ENCODE measurements around the gene NTN3. TPM values are rescaled to one million over a fixed set of nuclear protein-coding genes. Genes with fewer than 3 reads are reported as not detected.

Gene NTN3
- total and polyA plus RNA-seq, 10 donors: 0.03 to 0.28 (median 0.13) TPM; not detected in 5

- Histone ChIP-seq H3K9me3 (no peaks in the 10 kb centered on the region), H3K27me3 (replicated peaks in 1 of 7) (no peaks in the 10 kb centered on the region), H3K4me3 (no peak overlapping the region), H3K27ac (no peak overlapping the region), H3K4me1 (peaks cover 7 to 61% (median 28%) of the 10 kb centered on the region in 6 donors), H3K36me3 (peaks cover 0 to 18% (median 0%) of the 10 kb centered on the region in 6 donors)
- TF ChIP-seq POLR2AphosphoS5 (IDR thresholded peaks at IDR 0.05): no peak
- no peak for TF ChIP-seq POLR2A (IDR thresholded peaks at IDR 0.05)
- no peak for TF ChIP-seq CTCF (IDR thresholded peaks at IDR 0.05 in 8 of 11, conservative IDR thresholded peaks at IDR 0.05 in 3 of 11)
- intact Hi-C loops (cut with DNase I; ENCODE audit: low total_unique reads): no loop called here
- WGBS, 5 donors: 90 to 95% (median 93%) methylated on average over 15 to 16 of the region's 16 CpGs
- DNase-seq: no peak
Observed at GRCh38 chr16:2483939-2484897, 13.1 kb downstream of the NTN3 start.

GRCh38 chr16:2484898-2485508, 13.9 kb downstream of the NTN3 start:
- no peaks in the 10 kb centered on the region for H3K27me3 ChIP-seq (replicated peaks in 1 of 7)

GRCh38 chr16:2485811-2486507, 14.9 kb downstream of the NTN3 start:
- WGBS, 5 donors: 59 to 70% (median 60%) methylated on average over 24 to 33 of the region's 33 CpGs

More at GRCh38 chr16:2484898-2485508, 13.9 kb downstream of the NTN3 start:
- TF ChIP-seq POLR2A (IDR thresholded peaks at IDR 0.05): no peak
- TF ChIP-seq POLR2AphosphoS5 (IDR thresholded peaks at IDR 0.05): no peak
- TF ChIP-seq CTCF (IDR thresholded peaks at IDR 0.05 in 8 of 11, conservative IDR thresholded peaks at IDR 0.05 in 3 of 11): no peak
- H3K36me3 ChIP-seq: peaks cover 0 to 19% (median 0%) of the 10 kb centered on the region in 6 donors
- H3K4me1 ChIP-seq: peaks cover 7 to 61% (median 28%) of the 10 kb centered on the region in 6 donors
- DNase-seq: no peak
- intact Hi-C loops (cut with DNase I; ENCODE audit: low total_unique reads): no loop called here
- no peaks in the 10 kb centered on the region for H3K9me3 ChIP-seq
- WGBS, 5 donors: 85 to 90% (median 88%) methylated on average over 13 of the region's 13 CpGs
- H3K4me3 ChIP-seq: no peak overlapping the region
- H3K27ac ChIP-seq: no peak overlapping the region

More at GRCh38 chr16:2485811-2486507, 14.9 kb downstream of the NTN3 start:
- peaks cover 0 to 20% (median 0%) of the 10 kb centered on the region in 6 donors for H3K36me3 ChIP-seq
- peak in 2 of 3 donors; percentile 13 to 21 for TF ChIP-seq POLR2AphosphoS5 (IDR thresholded peaks at IDR 0.05)
- no peak for TF ChIP-seq CTCF (IDR thresholded peaks at IDR 0.05 in 8 of 11, conservative IDR thresholded peaks at IDR 0.05 in 3 of 11)
- no peak overlapping the region for H3K4me3 ChIP-seq
- peak overlapping the region in 2 of 8 donors; percentile 38 to 57 for H3K27ac ChIP-seq
- DNase-seq: no peak
- H3K27me3 ChIP-seq (replicated peaks in 1 of 7): no peaks in the 10 kb centered on the region
- no peaks in the 10 kb centered on the region for H3K9me3 ChIP-seq
- H3K4me1 ChIP-seq: peaks cover 7 to 61% (median 28%) of the 10 kb centered on the region in 6 donors
- intact Hi-C loops (cut with DNase I; ENCODE audit: low total_unique reads): no loop called here
